Measurements from ENCODE around the gene MARK3.

MARK3 gene

DNA sequence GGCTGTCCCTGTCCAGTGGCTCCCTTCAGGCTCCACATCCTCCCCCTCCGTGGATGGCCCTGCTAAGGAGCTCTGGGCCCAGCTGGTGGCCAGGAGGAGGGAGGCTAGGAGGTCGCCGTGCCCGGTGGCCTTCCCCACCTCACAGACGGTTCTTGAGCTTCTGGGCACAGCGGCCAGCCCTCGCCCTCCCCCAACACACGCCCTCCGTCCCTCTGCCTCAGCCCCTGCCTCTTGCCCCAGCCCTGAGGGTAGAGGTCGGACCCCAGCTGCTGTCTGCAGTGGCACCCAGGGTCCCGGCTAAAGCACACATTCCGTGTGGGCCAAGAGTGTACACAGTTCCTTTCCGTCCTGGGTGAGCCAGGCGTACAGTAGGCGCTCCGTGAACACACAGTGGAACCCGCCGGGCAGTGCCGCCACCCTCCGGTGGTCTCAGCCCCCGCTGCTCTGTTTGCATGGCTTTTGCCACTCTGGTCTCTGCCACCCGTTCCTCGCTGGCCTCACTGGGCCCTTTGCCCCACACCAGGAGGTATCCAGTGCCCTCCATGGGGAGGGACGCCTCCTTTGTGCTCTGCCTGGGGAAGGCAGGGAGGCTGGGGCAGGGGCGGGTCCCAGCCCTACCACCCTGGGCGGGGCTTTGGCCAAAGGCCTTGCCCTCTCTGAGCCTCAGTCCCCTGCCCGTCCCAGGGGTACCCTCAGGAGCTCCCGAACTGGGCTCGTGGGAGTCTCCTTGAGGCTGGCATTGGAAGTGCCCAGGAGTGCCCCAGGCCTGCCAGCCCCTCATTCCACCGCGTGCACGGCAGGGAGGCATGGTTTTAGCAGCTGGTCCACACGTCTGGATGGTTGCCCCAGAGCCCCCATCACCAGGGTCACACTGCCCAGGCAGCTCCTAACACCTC is 156.7 kb downstream of the MARK3 start:
- Mint-ChIP-seq H3K4me3 (no peak overlapping the region), H3K9me3 (no peaks in the 10 kb centered on the region), H3K27ac (no peak overlapping the region), H3K27me3 (peaks cover 42% of the 10 kb centered on the region), H3K36me3 (ENCODE audit: low read depth) (peaks cover 2% of the 10 kb centered on the region), H3K4me1 (ENCODE audit: low read depth) (no peaks in the 10 kb centered on the region)
- intact Hi-C loops (cut with micrococcal nuclease) = no loop called here

DNA sequence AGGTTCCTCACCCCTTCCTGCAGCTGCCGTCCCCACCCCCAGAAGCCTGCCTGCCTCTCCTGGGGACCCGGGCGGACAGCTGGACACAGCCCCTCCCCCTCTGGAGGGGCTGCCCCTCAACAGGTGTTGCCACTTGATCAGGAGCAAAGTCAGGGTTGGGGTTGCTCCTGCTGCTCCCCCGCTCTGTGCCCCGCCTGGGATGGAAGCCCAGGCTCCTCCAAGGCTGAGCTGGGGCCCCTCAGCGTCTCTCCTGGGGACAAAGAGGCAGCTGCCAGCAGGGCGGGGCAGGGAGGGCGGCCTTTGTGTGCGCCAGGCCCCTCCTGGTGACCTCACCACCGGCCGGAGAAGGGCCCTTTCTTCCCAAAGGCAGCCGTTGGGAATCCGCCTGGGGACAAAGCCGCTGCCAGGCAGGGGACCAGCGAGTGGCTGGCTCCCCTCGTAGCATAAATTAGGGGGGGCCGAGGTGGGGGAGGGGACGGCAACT is 157.4 kb downstream of the MARK3 start:
- H3K4me3 Mint-ChIP-seq = no peak overlapping the region
- intact Hi-C loops (cut with micrococcal nuclease) = no loop called here
- H3K27me3 Mint-ChIP-seq = peaks cover 42% of the 10 kb centered on the region
- no peaks in the 10 kb centered on the region for H3K4me1 Mint-ChIP-seq (ENCODE audit: low read depth)
- no peaks in the 10 kb centered on the region for H3K36me3 Mint-ChIP-seq (ENCODE audit: low read depth)
- no peaks in the 10 kb centered on the region for H3K9me3 Mint-ChIP-seq
- H3K27ac Mint-ChIP-seq = no peak overlapping the region

DNA sequence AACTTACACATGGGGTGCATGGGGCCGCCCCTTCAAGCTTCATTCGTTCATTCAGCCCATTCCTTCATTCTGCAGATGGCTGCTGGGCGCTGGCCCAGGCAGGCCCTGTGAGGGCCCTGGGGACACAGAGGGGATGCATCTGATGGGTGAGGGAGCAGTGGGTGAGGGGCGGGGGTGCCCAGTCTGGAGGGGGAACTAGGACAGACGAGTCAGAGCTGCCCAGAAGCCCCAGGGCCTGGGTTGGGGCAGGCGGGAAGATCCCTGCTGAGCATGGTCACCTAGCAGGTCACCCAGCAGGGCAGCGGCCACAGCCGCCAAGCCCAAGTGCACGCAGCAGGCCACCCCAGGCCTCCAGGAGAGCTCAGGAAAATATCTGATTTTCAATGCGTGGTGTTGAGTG is 157.9 kb downstream of the MARK3 start:
- Mint-ChIP-seq H3K4me1 (ENCODE audit: low read depth) (no peaks in the 10 kb centered on the region), H3K27ac (no peak overlapping the region), H3K4me3 (no peak overlapping the region), H3K36me3 (ENCODE audit: low read depth) (no peaks in the 10 kb centered on the region), H3K9me3 (no peaks in the 10 kb centered on the region), H3K27me3 (peaks cover 40% of the 10 kb centered on the region)
- intact Hi-C loops (cut with micrococcal nuclease) = no loop called here

DNA sequence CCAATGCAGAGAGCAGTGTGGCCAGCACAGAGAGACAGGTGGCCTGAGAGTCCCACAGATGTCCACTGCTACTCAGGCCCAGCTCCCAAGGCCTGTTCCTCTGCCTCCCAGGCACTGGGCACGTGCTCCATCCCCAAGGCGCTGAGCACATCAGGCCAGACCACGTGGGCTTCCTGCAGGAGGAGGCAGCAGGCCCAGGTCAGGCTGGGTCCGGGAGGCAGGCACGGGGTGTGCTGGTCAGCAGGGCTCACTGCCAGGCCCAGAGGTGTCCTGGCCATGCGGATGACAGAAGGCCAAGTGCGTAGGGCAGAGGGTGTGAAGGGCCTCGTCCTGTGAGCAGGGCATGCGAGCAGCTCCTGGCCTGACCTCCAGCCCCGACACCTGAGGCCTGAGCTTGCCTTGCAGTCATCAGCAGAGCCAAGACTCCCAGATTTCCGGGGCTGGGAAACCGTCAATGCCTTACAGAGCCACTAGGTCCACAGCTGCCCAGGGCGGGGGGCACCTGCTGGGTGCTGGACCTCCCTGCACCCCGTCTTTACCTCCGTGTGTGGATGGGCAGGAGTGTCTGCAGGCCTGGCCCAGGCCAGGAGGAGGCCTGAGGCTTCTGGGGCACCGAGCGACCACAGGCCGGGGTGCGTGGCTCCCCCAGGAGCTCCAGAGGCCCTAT is 158.6 kb downstream of the MARK3 start:
- H3K9me3 Mint-ChIP-seq = no peaks in the 10 kb centered on the region
- no peak overlapping the region for H3K27ac Mint-ChIP-seq
- no peak overlapping the region for H3K4me3 Mint-ChIP-seq
- H3K4me1 Mint-ChIP-seq (ENCODE audit: low read depth) = no peaks in the 10 kb centered on the region
- intact Hi-C loops (cut with micrococcal nuclease) = no loop called here
- peaks cover 33% of the 10 kb centered on the region for H3K27me3 Mint-ChIP-seq
- no peaks in the 10 kb centered on the region for H3K36me3 Mint-ChIP-seq (ENCODE audit: low read depth)

DNA sequence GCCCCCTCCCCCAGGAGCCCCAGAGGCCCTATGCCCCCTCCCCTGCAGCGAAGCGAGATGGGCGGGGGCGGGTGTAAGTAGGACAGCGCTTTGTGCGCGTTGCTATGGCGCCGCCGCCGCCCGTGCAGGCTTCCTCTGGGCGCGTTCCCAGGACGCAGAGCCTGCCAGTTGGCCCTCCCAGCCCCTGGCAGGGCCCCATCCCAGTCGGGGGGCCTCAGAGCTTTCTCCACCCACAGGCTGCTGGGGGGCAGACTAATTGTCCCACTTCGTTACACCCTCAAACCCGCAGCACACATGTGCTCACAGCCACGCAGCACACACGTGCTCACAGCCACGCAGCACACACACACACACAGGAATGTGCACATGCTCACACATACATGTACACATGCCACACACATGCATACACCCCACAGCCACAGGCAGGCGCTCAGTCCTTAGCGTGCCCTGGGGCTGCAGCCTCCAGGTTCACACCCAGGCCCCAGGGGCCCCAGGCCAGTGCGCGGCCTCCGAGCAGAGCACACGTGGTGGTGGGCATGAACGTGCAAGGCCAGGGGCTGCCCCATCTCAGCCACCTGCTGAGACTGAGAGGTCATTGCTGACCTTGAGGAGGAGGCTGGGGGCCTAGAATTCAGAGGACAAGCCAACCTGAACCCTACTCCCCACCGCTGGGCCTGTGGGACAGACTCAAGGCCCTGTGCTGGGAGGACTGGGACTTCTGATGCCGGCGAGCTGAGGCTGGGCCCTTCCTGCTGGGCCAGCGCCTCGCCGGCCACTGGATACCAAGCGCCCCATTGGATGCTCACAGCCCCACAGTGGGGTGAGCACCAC is 159.4 kb downstream of the MARK3 start:
- H3K36me3 Mint-ChIP-seq (ENCODE audit: low read depth) = no peaks in the 10 kb centered on the region
- H3K4me1 Mint-ChIP-seq (ENCODE audit: low read depth) = no peaks in the 10 kb centered on the region
- intact Hi-C loops (cut with micrococcal nuclease) = no loop called here
- no peak overlapping the region for H3K27ac Mint-ChIP-seq
- no peak overlapping the region for H3K4me3 Mint-ChIP-seq
- no peaks in the 10 kb centered on the region for H3K9me3 Mint-ChIP-seq
- H3K27me3 Mint-ChIP-seq = peaks cover 26% of the 10 kb centered on the region

DNA sequence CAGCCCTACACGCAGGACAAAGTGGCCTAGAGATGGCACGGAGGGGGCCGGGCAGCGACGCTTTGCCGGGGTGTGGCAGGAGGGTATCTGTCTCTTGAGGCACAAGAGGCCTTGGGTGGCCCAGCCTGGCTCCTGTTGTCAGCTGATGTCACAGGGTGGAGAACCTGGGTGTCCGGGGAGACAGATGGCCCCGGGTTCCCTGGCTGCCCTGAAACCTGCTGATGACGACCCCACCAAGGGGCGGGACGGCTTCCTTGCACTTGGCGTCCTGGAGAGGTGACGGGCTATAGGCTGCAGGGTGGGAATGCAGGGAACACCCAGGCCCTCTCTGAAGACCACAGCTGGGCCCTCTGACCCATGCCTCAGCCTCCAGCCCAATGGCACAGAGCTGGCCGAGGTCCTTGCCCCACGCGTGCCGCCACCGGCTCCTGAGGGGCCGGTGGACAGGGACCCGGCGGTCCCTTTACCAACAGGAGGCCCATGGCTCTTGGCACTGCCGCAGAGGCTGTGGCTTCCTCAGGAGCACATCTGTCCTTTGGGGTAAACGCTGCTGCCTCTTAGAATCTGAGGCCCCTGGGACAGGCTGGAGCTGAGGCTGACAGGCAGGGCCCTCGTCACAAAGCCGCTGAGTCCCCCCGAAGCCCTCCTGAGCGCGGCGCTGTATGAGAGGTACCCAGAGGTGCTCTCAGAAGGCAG is 160.2 kb downstream of the MARK3 start:
- no peaks in the 10 kb centered on the region for H3K9me3 Mint-ChIP-seq
- H3K4me1 Mint-ChIP-seq (ENCODE audit: low read depth) = no peaks in the 10 kb centered on the region
- peaks cover 19% of the 10 kb centered on the region for H3K27me3 Mint-ChIP-seq
- intact Hi-C loops (cut with micrococcal nuclease) = no loop called here
- no peaks in the 10 kb centered on the region for H3K36me3 Mint-ChIP-seq (ENCODE audit: low read depth)
- H3K27ac Mint-ChIP-seq = no peak overlapping the region
- H3K4me3 Mint-ChIP-seq = no peak overlapping the region

DNA sequence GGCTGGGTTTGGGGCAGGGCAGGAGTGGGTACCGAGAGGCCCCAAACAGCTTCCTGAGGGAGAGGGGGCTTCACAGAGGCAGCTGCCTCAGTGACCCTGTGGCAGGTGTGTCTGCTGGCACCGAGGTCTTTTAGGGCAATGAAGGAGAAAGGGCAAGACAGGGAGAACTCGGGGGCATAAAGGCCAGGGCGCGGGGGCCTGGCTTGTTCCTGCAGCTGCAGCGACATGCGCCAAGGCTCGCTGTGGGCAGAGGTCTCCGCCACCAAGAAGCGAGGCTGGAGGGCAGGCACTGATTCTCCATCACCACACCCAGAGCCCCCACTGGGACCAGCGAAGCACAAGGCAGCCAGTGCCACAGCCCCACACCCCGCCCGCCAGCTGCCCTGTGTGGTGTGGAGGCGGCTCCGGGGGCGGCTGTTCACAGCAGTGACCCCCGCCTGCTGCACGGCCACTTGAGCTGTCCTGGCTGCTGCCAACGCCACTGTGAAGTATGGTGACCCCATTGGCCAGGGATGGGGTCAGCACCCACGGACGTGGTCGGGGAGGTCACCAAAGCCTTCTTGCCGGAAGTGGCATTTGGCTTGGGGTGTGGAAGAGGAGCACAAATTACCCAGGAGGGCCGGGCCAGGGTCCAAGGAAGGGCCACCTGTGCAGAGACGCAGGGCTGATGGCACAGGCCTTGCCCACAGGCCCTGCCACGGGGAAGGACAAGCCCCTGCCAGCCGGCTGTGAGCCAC is 160.9 kb downstream of the MARK3 start:
- Mint-ChIP-seq H3K27ac (no peak overlapping the region), H3K27me3 (peaks cover 12% of the 10 kb centered on the region), H3K9me3 (no peaks in the 10 kb centered on the region), H3K4me1 (ENCODE audit: low read depth) (no peaks in the 10 kb centered on the region), H3K4me3 (no peak overlapping the region), H3K36me3 (ENCODE audit: low read depth) (peaks cover 3% of the 10 kb centered on the region)
- intact Hi-C loops (cut with micrococcal nuclease) = loop anchor here (1.0 kb wide), 2 partner anchors 28 to 46 kb away; no protein-coding TSS in a partner anchor

DNA sequence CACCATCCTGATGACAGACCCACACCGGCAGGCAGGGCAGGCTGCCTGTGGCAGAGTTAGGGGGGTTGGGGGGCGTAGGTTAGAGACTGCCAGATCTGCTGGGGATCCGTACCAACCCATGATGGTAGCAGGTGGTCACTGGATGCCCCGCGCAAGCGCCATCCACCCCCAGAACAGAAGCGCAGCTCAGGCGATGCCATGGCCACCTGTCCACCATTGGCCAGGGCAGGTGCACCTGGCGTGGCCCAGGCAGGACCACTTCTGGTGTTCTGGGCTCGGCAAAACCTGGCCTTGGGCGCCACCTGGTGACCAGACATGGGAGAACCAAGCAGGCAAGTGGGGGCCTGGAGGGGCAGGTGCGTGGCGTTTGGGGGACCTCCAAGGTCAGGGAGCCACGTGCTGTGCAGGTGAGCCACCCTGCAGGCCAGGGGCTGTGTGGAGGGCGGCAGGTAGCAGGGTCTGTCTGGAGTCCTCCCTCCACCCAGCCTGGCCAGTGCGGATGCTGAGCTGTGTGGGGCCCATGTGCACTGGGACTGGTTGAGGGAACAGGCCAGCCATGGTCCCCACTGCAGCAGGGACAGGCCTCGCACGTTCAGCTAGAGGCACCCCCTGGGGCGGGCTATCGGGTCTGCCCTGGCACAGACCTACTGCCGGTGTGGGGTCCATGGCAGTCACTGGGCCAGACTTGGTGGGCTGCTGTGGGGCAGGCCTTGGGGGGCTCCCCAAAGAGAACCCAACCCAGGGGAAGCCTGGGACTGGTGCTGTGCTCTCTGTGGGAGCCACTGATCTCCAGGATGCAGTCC is 161.6 kb downstream of the MARK3 start:
- Mint-ChIP-seq H3K27ac (no peak overlapping the region), H3K4me3 (no peak overlapping the region), H3K9me3 (no peaks in the 10 kb centered on the region), H3K4me1 (ENCODE audit: low read depth) (no peaks in the 10 kb centered on the region), H3K27me3 (peaks cover 4% of the 10 kb centered on the region), H3K36me3 (ENCODE audit: low read depth) (peaks cover 10% of the 10 kb centered on the region)
- intact Hi-C loops (cut with micrococcal nuclease) = loop anchor here (1.0 kb wide), 2 partner anchors 29 to 47 kb away; no protein-coding TSS in a partner anchor

DNA sequence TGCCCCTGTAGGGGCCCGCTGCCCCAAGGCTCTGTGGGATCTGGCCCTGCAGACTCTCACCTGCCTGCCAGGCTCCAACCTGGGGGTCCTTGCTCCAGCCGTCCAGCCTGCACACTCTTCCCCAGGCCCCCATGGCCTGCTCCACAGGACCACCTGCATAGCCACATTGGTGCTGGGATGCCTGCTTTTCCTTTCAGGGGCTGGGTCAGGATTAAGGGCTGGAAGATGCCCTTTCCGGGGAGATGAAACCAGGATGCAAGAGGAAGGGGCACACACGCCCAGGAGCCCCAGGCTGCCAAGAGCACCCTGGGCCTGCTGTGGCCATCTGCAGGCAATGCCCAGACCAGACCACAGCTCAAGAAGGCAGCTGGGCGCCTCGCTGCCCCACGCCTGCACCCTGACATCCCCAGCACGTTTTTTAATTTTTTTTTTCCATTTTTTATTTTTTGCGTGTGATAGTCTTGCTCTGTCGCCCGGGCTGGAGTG is 162.3 kb downstream of the MARK3 start:
- H3K27me3 Mint-ChIP-seq = no peaks in the 10 kb centered on the region
- no peak overlapping the region for H3K27ac Mint-ChIP-seq
- H3K4me3 Mint-ChIP-seq = no peak overlapping the region
- no peaks in the 10 kb centered on the region for H3K4me1 Mint-ChIP-seq (ENCODE audit: low read depth)
- intact Hi-C loops (cut with micrococcal nuclease) = no loop called here
- H3K36me3 Mint-ChIP-seq (ENCODE audit: low read depth) = peaks cover 14% of the 10 kb centered on the region
- no peaks in the 10 kb centered on the region for H3K9me3 Mint-ChIP-seq

DNA sequence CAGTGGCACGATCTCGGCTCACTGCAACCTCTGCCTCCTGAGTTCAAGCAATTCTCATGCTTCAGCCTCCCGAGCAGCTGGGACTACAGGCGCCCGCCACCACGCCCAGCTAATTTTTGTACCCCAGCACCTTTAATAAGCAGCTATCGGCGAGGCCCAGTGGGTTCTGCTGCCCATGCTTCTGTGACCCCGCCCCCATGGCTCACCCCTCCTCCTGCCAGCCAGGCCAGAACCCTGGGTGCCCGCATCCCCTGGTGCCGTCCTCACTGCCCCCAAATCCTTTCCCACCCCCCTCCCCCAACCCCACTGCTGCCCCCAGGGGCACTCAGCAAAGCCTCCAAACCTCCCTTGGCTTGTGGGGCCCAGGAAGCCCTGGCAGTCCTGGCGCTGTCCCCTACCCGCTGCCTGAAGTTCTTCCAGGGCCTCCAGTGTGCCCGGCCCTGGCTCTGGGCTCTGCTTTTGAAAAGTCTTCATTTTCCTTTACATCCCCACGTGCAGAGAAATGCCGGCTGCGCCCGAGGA is 162.8 kb downstream of the MARK3 start:
- intact Hi-C loops (cut with micrococcal nuclease) = no loop called here
- Mint-ChIP-seq H3K27ac (no peak overlapping the region), H3K4me1 (ENCODE audit: low read depth) (no peaks in the 10 kb centered on the region), H3K36me3 (ENCODE audit: low read depth) (peaks cover 19% of the 10 kb centered on the region), H3K4me3 (no peak overlapping the region), H3K9me3 (no peaks in the 10 kb centered on the region), H3K27me3 (no peaks in the 10 kb centered on the region)

DNA sequence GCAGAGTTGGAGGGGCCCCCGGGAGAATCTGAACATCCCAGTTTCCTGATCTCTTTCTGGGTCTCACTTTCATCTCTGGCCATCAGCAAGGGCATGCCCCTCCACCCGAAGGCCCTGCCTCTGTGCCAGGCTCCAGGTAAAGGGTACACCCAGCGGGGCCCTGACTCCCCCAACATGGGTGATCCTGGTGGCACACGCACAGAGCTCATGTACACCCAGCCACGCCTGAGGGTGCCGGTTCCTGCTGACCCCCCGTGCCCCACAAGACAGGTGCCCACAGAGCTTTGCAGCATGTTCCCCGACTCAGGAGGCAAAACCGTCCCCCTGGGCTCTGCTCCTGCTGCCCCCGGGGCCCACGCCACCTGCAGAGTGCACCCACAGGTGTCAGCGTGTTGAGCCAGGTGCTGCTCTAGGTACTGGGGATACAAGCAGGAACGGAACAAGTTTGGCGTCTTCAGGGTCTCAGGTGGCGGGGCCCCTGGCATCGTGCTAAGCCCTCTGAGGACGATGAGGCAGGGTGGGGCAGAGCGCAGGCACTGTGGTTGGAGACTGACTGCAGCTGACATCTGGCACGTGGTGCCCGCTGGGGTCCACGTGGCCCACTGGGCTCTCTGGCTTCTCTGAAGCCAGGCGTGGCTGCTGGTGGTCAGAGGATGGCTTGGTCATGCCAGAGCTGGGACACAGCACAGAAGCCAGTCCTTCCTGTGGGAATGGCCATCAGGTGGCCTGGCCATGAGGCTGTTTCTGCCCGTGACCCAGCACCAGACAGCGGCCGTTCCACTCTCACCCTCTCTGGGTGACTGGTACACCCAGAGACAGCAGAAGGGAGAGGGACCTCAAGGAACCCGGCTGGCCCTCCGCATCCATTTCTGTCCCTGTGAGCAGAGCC is 163.5 kb downstream of the MARK3 start:
- no peaks in the 10 kb centered on the region for H3K4me1 Mint-ChIP-seq (ENCODE audit: low read depth)
- intact Hi-C loops (cut with micrococcal nuclease) = no loop called here
- H3K27ac Mint-ChIP-seq = no peak overlapping the region
- H3K4me3 Mint-ChIP-seq = no peak overlapping the region
- no peaks in the 10 kb centered on the region for H3K9me3 Mint-ChIP-seq
- peaks cover 24% of the 10 kb centered on the region for H3K36me3 Mint-ChIP-seq (ENCODE audit: low read depth)
- no peaks in the 10 kb centered on the region for H3K27me3 Mint-ChIP-seq
